Cardiac muscle cell (in vitro differentiated cells and primary cell): ENCODE data around the gene GRHL3. TPM values are rescaled to one million over a fixed set of nuclear protein-coding genes. Genes with fewer than 3 reads are reported as not detected.

ENCODE experiments used
- DNase-seq, 2 donors: peaks; one replicate each; pipeline versions ENCODE4 v3.0.0 to v3.0.0-alpha.2; 2010 to 2017; ENCODE audit warnings: low read depth in 1 of 2, low spot score in 1 of 2
- H3K27ac ChIP-seq: fragments of 200-600 bp; sonication (generic); 2 replicates; pipeline ENCODE4 v1.5.1; 2016
- H3K27me3 ChIP-seq: fragments of 200-600 bp; sonication (generic); 2 replicates; pipeline ENCODE4 v1.6.0; 2016; ENCODE audit warnings: control low read depth
- H3K36me3 ChIP-seq: fragments of 200-600 bp; sonication (generic); 2 replicates; pipeline ENCODE4 v1.5.1; 2016; ENCODE audit warnings: control low read depth
- H3K4me1 ChIP-seq: fragments of 200-600 bp; sonication (generic); 2 replicates; pipeline ENCODE4 v1.8.1; 2017; ENCODE audit warnings: low read depth, mild to moderate bottlenecking, mixed run types
- H3K4me3 ChIP-seq: fragments of 200-600 bp; sonication (generic); 2 replicates; pipeline ENCODE4 v1.5.1; 2016; ENCODE audit warnings: mild to moderate bottlenecking
- H3K9me3 ChIP-seq: fragments of 200-600 bp; sonication (generic); 2 replicates; pipeline ENCODE4 v1.5.1; 2017; ENCODE audit warnings: low read depth, mild to moderate bottlenecking, control low read depth
- CTCF ChIP-seq: IDR thresholded peaks from 2 replicates; pipeline ENCODE4 v1.5.1; 2012; ENCODE audit warnings: low read depth, mild to moderate bottlenecking, low read length
- polyA plus RNA-seq: library from polyadenylated mRNA; unstranded; fragments of >200 nt; fragmentation: Nextera tagmentation; extraction: Ambion mirVana; gene quantifications from 2 replicates; pipeline ENCODE4 v1.2.1, GENCODE V29; 2016
- total RNA-seq: library from RNA; depleted of rRNA; stranded (reverse); fragments of >200 nt; gene quantifications from 2 replicates; pipeline ENCODE4 v1.2.3, GENCODE V29; 2016

GRHL3 gene
- total and polyA plus RNA-seq, 2 experiments from 2014 or later: 0.54 TPM; not detected in 1

GRCh38 chr1:24351247-24351646 is 32.1 kb downstream of the GRHL3 start:
- no peaks in the 10 kb centered on the region for H3K27me3 ChIP-seq
- no peak overlapping the region for H3K4me3 ChIP-seq
- no peaks in the 10 kb centered on the region for H3K9me3 ChIP-seq
- DNase-seq: no peak
- H3K4me1 ChIP-seq: peaks cover 7% of the 10 kb centered on the region
- no peak for TF ChIP-seq CTCF
- H3K36me3 ChIP-seq: no peaks in the 10 kb centered on the region
- no peak overlapping the region for H3K27ac ChIP-seq

- Histone ChIP-seq H3K9me3 (no peaks in the 10 kb centered on the region), H3K27ac (no peak overlapping the region), H3K36me3 (no peaks in the 10 kb centered on the region), H3K27me3 (no peaks in the 10 kb centered on the region), H3K4me3 (no peak overlapping the region), H3K4me1 (peaks cover 7% of the 10 kb centered on the region)
- TF ChIP-seq CTCF: no peak
- no peak for DNase-seq
These were observed 32.9 kb downstream of the GRHL3 start for GRCh38 chr1:24351918-24352627.

GRCh38 chr1:24353292-24353891 is 34.2 kb downstream of the GRHL3 start:
- no peaks in the 10 kb centered on the region for H3K9me3 ChIP-seq
- TF ChIP-seq CTCF: no peak
- H3K4me1 ChIP-seq: peaks cover 7% of the 10 kb centered on the region
- no peaks in the 10 kb centered on the region for H3K27me3 ChIP-seq
- no peak for DNase-seq
- H3K27ac ChIP-seq: no peak overlapping the region
- H3K4me3 ChIP-seq: no peak overlapping the region
- no peaks in the 10 kb centered on the region for H3K36me3 ChIP-seq

GRCh38 chr1:24355466-24355865 is 36.3 kb downstream of the GRHL3 start:
- no peak for TF ChIP-seq CTCF

GRCh38 chr1:24357038-24357437 is 37.9 kb downstream of the GRHL3 start:
- TF ChIP-seq CTCF: no peak
- Histone ChIP-seq H3K9me3 (no peaks in the 10 kb centered on the region), H3K27ac (no peak overlapping the region), H3K4me1 (peaks cover 5% of the 10 kb centered on the region), H3K36me3 (no peaks in the 10 kb centered on the region), H3K27me3 (no peaks in the 10 kb centered on the region), H3K4me3 (no peak overlapping the region)
- no peak for DNase-seq

More at GRCh38 chr1:24355466-24355865, 36.3 kb downstream of the GRHL3 start:
- H3K9me3 ChIP-seq: no peaks in the 10 kb centered on the region
- no peaks in the 10 kb centered on the region for H3K36me3 ChIP-seq
- H3K27me3 ChIP-seq: no peaks in the 10 kb centered on the region
- no peak for DNase-seq
- H3K27ac ChIP-seq: no peak overlapping the region
- H3K4me1 ChIP-seq: peaks cover 7% of the 10 kb centered on the region
- no peak overlapping the region for H3K4me3 ChIP-seq
